HepG2 (cell line): ENCODE results near the gene CLTA. TPM values are rescaled to one million over a fixed set of nuclear protein-coding genes. Genes with fewer than 3 reads are reported as not detected.
A peak's percentile ranks its signal among the peaks of the same experiment; 100 is the strongest.

Source experiments
- ATAC-seq: fragments of 200-7000 bp; cut with Tn5 transposase; 3 replicates; pipeline ENCODE4 v1.9.1; 2020; ENCODE audit warnings: mild to moderate bottlenecking, moderate library complexity
- BruUV-seq: library from RNA; stranded (reverse); fragments of 400-500 nt; replicated peaks from 2 replicates; lab custom pipeline; 2021; lab: Mats Ljungman, UMichigan
- CTCF ChIA-PET: fragments of 300-600 bp; formaldehyde crosslinking; extraction: SDS; loops from one replicate; lab custom pipeline; 2021; ENCODE audit warnings: low total read pairs, inconsistent platforms, low intra/inter-chr PET ratio; lab: Yijun Ruan, JAX
- POLR2A ChIA-PET: fragments of 350-600 bp; sonication (Branson Sonifier 250); formaldehyde crosslinking; loops from one replicate; lab custom pipeline; 2020; ENCODE audit warnings: antibody characterized with exemption, inconsistent platforms; lab: Yijun Ruan, JAX
- DNase-seq: peaks from one replicate; pipeline ENCODE4 v3.0.0-alpha.2; 2015; ENCODE audit warnings: low spot score
- FAIRE-seq: peaks from 3 replicates; lab custom pipeline; 2011; peaks lifted over from hg19 to GRCh38; lab: Jason Lieb, UNC
- H2AFZ ChIP-seq: one replicate; pipeline ENCODE4 v1.6.1; 2011; ENCODE audit warnings: low read length, inconsistent platforms
- H3K27ac ChIP-seq: fragments of 300-600 bp; 3 replicates; pipeline ENCODE4 v1.8.0; 2011; ENCODE audit warnings: mixed run types, mild to moderate bottlenecking, mixed read lengths, low read length, inconsistent platforms; ENCODE audit not compliant: insufficient read depth; ENCODE audit errors: extremely low read length
- H3K27me3 ChIP-seq, 2 experiments: fragments of 200-600 bp in 1 of 2; 2 replicates in 1 of 2; 3 replicates in 1 of 2; pipeline versions ENCODE4 v1.6.0 to v1.8.0; 2011; ENCODE audit warnings: low read length in 2 of 2, mild to moderate bottlenecking in 2 of 2, moderate library complexity in 2 of 2, inconsistent platforms in 1 of 2; ENCODE audit not compliant: insufficient read depth in 2 of 2, control insufficient read depth in 1 of 2
- H3K36me3 ChIP-seq, 2 experiments: fragments of 200-600 bp in 1 of 2; replicated peaks in 1 of 2; 2 replicates in 1 of 2; 3 replicates in 1 of 2; pipeline versions ENCODE4 v1.5.1 to v1.8.0; 2011; ENCODE audit warnings: low read length in 2 of 2, inconsistent platforms in 1 of 2; ENCODE audit not compliant: insufficient read depth in 2 of 2, control insufficient read depth in 1 of 2
- H3K4me1 ChIP-seq: 2 replicates; pipeline ENCODE4 v1.5.1; 2012; ENCODE audit warnings: low read length, inconsistent platforms; ENCODE audit not compliant: insufficient read depth
- H3K4me2 ChIP-seq: 2 replicates; pipeline ENCODE4 v1.6.0; 2011; ENCODE audit warnings: low read depth, low read length, inconsistent platforms
- H3K4me3 ChIP-seq, 3 experiments: fragments of 200-600 bp in 1 of 3; sonication (generic), shearing (Covaris generic) in 1 of 3; replicated peaks in 1 of 3; 2 replicates each; pipeline ENCODE4 v1.5.1; 2011 to 2016; ENCODE audit warnings: low read length in 3 of 3, inconsistent platforms in 2 of 3, low read depth in 2 of 3, mild to moderate bottlenecking in 2 of 3, control low read depth in 1 of 3, mixed read lengths in 1 of 3; ENCODE audit not compliant: insufficient read depth in 1 of 3
- H3K79me2 ChIP-seq: one replicate; pipeline ENCODE4 v1.6.1; 2011; ENCODE audit warnings: low read length, inconsistent platforms; ENCODE audit not compliant: insufficient read depth
- H3K9ac ChIP-seq: 2 replicates; pipeline ENCODE4 v1.6.0; 2011; ENCODE audit warnings: mild to moderate bottlenecking, low read depth, low read length, inconsistent platforms; ENCODE audit not compliant: insufficient read depth
- H3K9me3 ChIP-seq: 2 replicates; pipeline ENCODE4 v1.5.1; 2012; ENCODE audit warnings: mild to moderate bottlenecking, low read length
- H4K20me1 ChIP-seq: 2 replicates; pipeline ENCODE4 v1.6.0; 2011; ENCODE audit warnings: inconsistent platforms, mild to moderate bottlenecking, low read length, moderate library complexity; ENCODE audit not compliant: insufficient read depth
- FOXK1 ChIP-seq: sonication (generic); formaldehyde crosslinking; IDR thresholded peaks from 2 replicates; pipeline ENCODE4 v1.4.0; 2020; ENCODE audit warnings: low read depth, missing genetic modification reagents, borderline replicate concordance
- HMG20A ChIP-seq: IDR thresholded peaks from 2 replicates; pipeline ENCODE4 v1.6.1; 2016; ENCODE audit warnings: borderline replicate concordance
- IRX3 ChIP-seq: sonication (generic); formaldehyde crosslinking; IDR thresholded peaks from 2 replicates; pipeline ENCODE4 v1.8.1; 2023; ENCODE audit warnings: mild to moderate bottlenecking, low read depth, missing genetic modification reagents, borderline replicate concordance
- LCORL ChIP-seq, 2 experiments: fragments of 450-650 bp in 1 of 2; sonication (generic) in 1 of 2; formaldehyde crosslinking in 1 of 2; IDR thresholded peaks; 2 replicates each; pipeline versions ENCODE4 v1.5.0 to v1.6.1; 2017 to 2020; ENCODE audit warnings: antibody characterized with exemption in 1 of 2, missing genetic modification reagents in 1 of 2
- SIN3B ChIP-seq: fragments of 150-350 bp; IDR thresholded peaks from 2 replicates; pipeline ENCODE4 v1.6.1; 2014; ENCODE audit warnings: low read length
- ZNF879 ChIP-seq: sonication (generic); formaldehyde crosslinking; IDR thresholded peaks from 2 replicates; pipeline ENCODE4 v1.8.1; 2023; ENCODE audit warnings: missing genetic modification reagents
- WGBS: methylation state at CpG from one replicate; pipeline ENCODE4 v1.1.6; 2017; ENCODE audit warnings: low lambda C conversion rate; 5-methylcytosine and 5-hydroxymethylcytosine counted together
- in situ Hi-C: cut with HindIII; loops from 2 replicates; pipeline ENCODE4 v1.10.0; 2017; ENCODE audit warnings: low pct_unique_long_range_greater_than_20kb; ENCODE audit not compliant: extremely low pct_ligation_motif_present
- intact Hi-C: fragments of 100-400 bp; cut with micrococcal nuclease; formaldehyde crosslinking; loops from one replicate; pipeline ENCODE4 v1.10.0; 2022; ENCODE audit not compliant: unreplicated experiment
- polyA plus RNA-seq, 8 experiments: library from polyadenylated mRNA; depleted of rRNA in 3 of 8; stranded (reverse) in 7 of 8; unstranded in 1 of 8; fragments of >200 nt; fragmentation: Illumina TruSeq in 4 of 8; extraction: Trizol in 4 of 8; gene quantifications; 2 replicates each; pipeline versions ENCODE4 v1.2.1 to v1.2.3, GENCODE V29; 2011 to 2016; ENCODE audit warnings: low read depth in 4 of 8, missing spikeins in 1 of 8, mixed read lengths in 1 of 8; ENCODE audit not compliant: insufficient read depth in 1 of 8
- total RNA-seq, 5 experiments: library from RNA; depleted of rRNA; stranded (reverse); fragments of >200 nt; fragmentation: Illumina TruSeq; extraction: Trizol; gene quantifications; 2 replicates each; pipeline ENCODE4 v1.2.3, GENCODE V29; 2016; ENCODE audit warnings: low read depth in 1 of 5

CLTA gene
- total and polyA plus RNA-seq, 2 of the 13 experiments (the other 11 are each of a cell fraction or from before 2014, with no cell fraction given) = 143 to 222 TPM

GRCh38 chr9:36163786-36164170, 26.9 kb upstream of the CLTA start:
- ChIA-PET POLR2A (interaction anchor here (1.0 to 1.4 kb wide), 3 partner anchors 13 to 27 kb away, joined by 3 to 6 read pairs (median 5); partner anchors contain the start of gene CLTA), CTCF (interaction anchor here (3.8 kb wide), 1 partner anchor 61 kb away, joined by 40 read pairs; no protein-coding TSS in a partner anchor)
- no TSS peak for BruUV-seq

GRCh38 chr9:36164372-36164771, 26.3 kb upstream of the CLTA start:
- H3K36me3 ChIP-seq = no peaks in the 10 kb centered on the region
- CTCF ChIA-PET = interaction anchor here (1.5 to 3.8 kb wide), 2 partner anchors 61 to 156 kb away, joined by 3 to 40 read pairs; no protein-coding TSS in a partner anchor
- H3K4me2 ChIP-seq = no peak overlapping the region
- POLR2A ChIA-PET = interaction anchor here (0.6 to 1.4 kb wide), 2 partner anchors 26 to 261 kb away, joined by 3 to 6 read pairs; partner anchors contain the start of gene CLTA
- no peak for FAIRE-seq
- no peak overlapping the region for H3K4me3 ChIP-seq
- no peaks in the 10 kb centered on the region for H3K79me2 ChIP-seq
- no peak overlapping the region for H3K9ac ChIP-seq
- no peak overlapping the region for H2AFZ ChIP-seq
- no peak overlapping the region for H3K27ac ChIP-seq
- peaks cover 9% of the 10 kb centered on the region; the same call in 1 of the 2 replicates for H3K4me1 ChIP-seq
- no peak for TF ChIP-seq HMG20A (CRISPR knock-in tag)
- peak; percentile 70 for TF ChIP-seq LCORL (IDR thresholded peaks at IDR 0.05)
- no peak for TF ChIP-seq LCORL (CRISPR knock-in tag; IDR thresholded peaks at IDR 0.05)
- no TSS peak for BruUV-seq
- no peak for ATAC-seq
- intact Hi-C loops (no loop called here), in situ Hi-C loops (no loop called here)
- 45% methylated on average over 6 of the region's 6 CpGs for WGBS
- no peaks in the 10 kb centered on the region for H4K20me1 ChIP-seq
- no peak for DNase-seq
- no peaks in the 10 kb centered on the region for H3K9me3 ChIP-seq
- H3K27me3 ChIP-seq = peaks cover 1 to 21% of the 10 kb centered on the region in 2 experiments; a peak in 2 of 5 replicates

More at GRCh38 chr9:36163786-36164170, 26.9 kb upstream of the CLTA start:
- ATAC-seq = no peak
- Histone ChIP-seq H3K9ac (no peak overlapping the region), H3K36me3 (no peaks in the 10 kb centered on the region), H2AFZ (no peak overlapping the region), H3K4me3 (no peak overlapping the region), H3K9me3 (no peaks in the 10 kb centered on the region), H3K79me2 (no peaks in the 10 kb centered on the region), H4K20me1 (no peaks in the 10 kb centered on the region), H3K4me1 (peaks cover 9% of the 10 kb centered on the region; the same call in 1 of the 2 replicates), H3K4me2 (no peak overlapping the region; the same call in 1 of the 2 replicates), H3K27me3 (peaks cover 1 to 15% of the 10 kb centered on the region in 2 experiments; a peak in 1 of 5 replicates), H3K27ac (no peak overlapping the region)
- no peak for DNase-seq
- no peak for TF ChIP-seq SIN3B
- TF ChIP-seq ZNF879 (CRISPR knock-in tag) = no peak
- TF ChIP-seq IRX3 (CRISPR knock-in tag) = no peak
- TF ChIP-seq FOXK1 (CRISPR knock-in tag) = no peak
- WGBS = 23% methylated on average over 4 of the region's 4 CpGs
- intact Hi-C loops (no loop called here), in situ Hi-C loops (no loop called here)
- FAIRE-seq = no peak
